ENCODE data around the gene BAG2. TPM values are rescaled to one million over a fixed set of nuclear protein-coding genes. Genes with fewer than 3 reads are reported as not detected.

The BAG2 gene
- total and polyA plus RNA-seq, 2 donors (not counting 1 experiment from before 2014, with no cell fraction given) = 21.1 to 31.5 TPM

- H3K36me3 ChIP-seq (ENCODE audit: control insufficient read depth, insufficient read depth, low read length) = peaks cover 3% of the 10 kb centered on the region
- no peak for TF ChIP-seq CTCF (conservative IDR thresholded peaks at IDR 0.05 in 1 of 2, IDR thresholded peaks at IDR 0.05 in 1 of 2; ENCODE audit: low read depth in 1 of 2, low read length in 2 of 2)
- TF ChIP-seq EZH2 (IDR thresholded peaks at IDR 0.05; ENCODE audit: low read length, missing control alignments) = no peak
- no peak overlapping the region for H3K27ac ChIP-seq (ENCODE audit: insufficient read depth, low read length)
- no peak overlapping the region for H3K4me3 ChIP-seq (replicated peaks in 1 of 4; ENCODE audit: control extremely low read depth in 1 of 4, insufficient read depth in 1 of 4, low read depth in 3 of 4, low read length in 4 of 4)
- no peaks in the 10 kb centered on the region for H3K27me3 ChIP-seq (ENCODE audit: control insufficient read depth, insufficient read depth, low read length)
- H3K79me2 ChIP-seq (ENCODE audit: control insufficient read depth, insufficient read depth, low read length) = no peaks in the 10 kb centered on the region
- H3K4me1 ChIP-seq (ENCODE audit: control insufficient read depth, extremely low read depth, insufficient read depth, low read length) = no peaks in the 10 kb centered on the region
- no peaks in the 10 kb centered on the region for H4K20me1 ChIP-seq (ENCODE audit: control insufficient read depth, extremely low read depth, insufficient read depth, low read length)
- no peak overlapping the region for H3K4me2 ChIP-seq (ENCODE audit: extremely low read depth, insufficient read depth, low read length)
- H3K9me3 ChIP-seq (ENCODE audit: control insufficient read depth, insufficient read depth, low read depth, low read length) = no peaks in the 10 kb centered on the region
- no peak overlapping the region for H2AFZ ChIP-seq (ENCODE audit: low read length)
- peak in 1 of 2 donors; percentile 24 for DNase-seq (ENCODE audit: low read depth in 2 of 2)
- no peak overlapping the region for H3K9ac ChIP-seq (ENCODE audit: insufficient read depth, low read length)
These were observed 23.9 kb upstream of the BAG2 start for GRCh38 chr6:57147955-57148858.

GRCh38 chr6:57158658-57159057 lies 13.5 kb upstream of the BAG2 start:
- TF ChIP-seq CTCF (conservative IDR thresholded peaks at IDR 0.05 in 1 of 2, IDR thresholded peaks at IDR 0.05 in 1 of 2; ENCODE audit: low read depth in 1 of 2, low read length in 2 of 2) (no peak), EZH2 (IDR thresholded peaks at IDR 0.05; ENCODE audit: low read length, missing control alignments) (no peak)
- H3K4me3 ChIP-seq (replicated peaks in 1 of 4; ENCODE audit: control extremely low read depth in 1 of 4, insufficient read depth in 1 of 4, low read depth in 3 of 4, low read length in 4 of 4) = no peak overlapping the region
- no peaks in the 10 kb centered on the region for H4K20me1 ChIP-seq (ENCODE audit: control insufficient read depth, extremely low read depth, insufficient read depth, low read length)
- H3K4me2 ChIP-seq (ENCODE audit: extremely low read depth, insufficient read depth, low read length) = no peak overlapping the region
- H3K9ac ChIP-seq (ENCODE audit: insufficient read depth, low read length) = no peak overlapping the region
- H3K36me3 ChIP-seq (ENCODE audit: control insufficient read depth, insufficient read depth, low read length) = peaks cover 2% of the 10 kb centered on the region
- H3K27me3 ChIP-seq (ENCODE audit: control insufficient read depth, insufficient read depth, low read length) = no peaks in the 10 kb centered on the region
- H2AFZ ChIP-seq (ENCODE audit: low read length) = no peak overlapping the region
- peak in 1 of 2 donors; percentile 42 for DNase-seq (ENCODE audit: low read depth in 2 of 2)
- H3K9me3 ChIP-seq (ENCODE audit: control insufficient read depth, insufficient read depth, low read depth, low read length) = no peaks in the 10 kb centered on the region
- no peak overlapping the region for H3K27ac ChIP-seq (ENCODE audit: insufficient read depth, low read length)
- no peaks in the 10 kb centered on the region for H3K4me1 ChIP-seq (ENCODE audit: control insufficient read depth, extremely low read depth, insufficient read depth, low read length)
- H3K79me2 ChIP-seq (ENCODE audit: control insufficient read depth, insufficient read depth, low read length) = no peaks in the 10 kb centered on the region

- no peak overlapping the region for H3K27ac ChIP-seq (ENCODE audit: insufficient read depth, low read length)
These were observed 13.0 kb upstream of the BAG2 start for GRCh38 chr6:57159127-57159526.

More at GRCh38 chr6:57159127-57159526, 13.0 kb upstream of the BAG2 start:
- H3K9me3 ChIP-seq (ENCODE audit: control insufficient read depth, insufficient read depth, low read depth, low read length) = no peaks in the 10 kb centered on the region
- H3K36me3 ChIP-seq (ENCODE audit: control insufficient read depth, insufficient read depth, low read length) = peaks cover 2% of the 10 kb centered on the region
- no peaks in the 10 kb centered on the region for H3K79me2 ChIP-seq (ENCODE audit: control insufficient read depth, insufficient read depth, low read length)
- H4K20me1 ChIP-seq (ENCODE audit: control insufficient read depth, extremely low read depth, insufficient read depth, low read length) = no peaks in the 10 kb centered on the region
- no peak overlapping the region for H3K4me2 ChIP-seq (ENCODE audit: extremely low read depth, insufficient read depth, low read length)
- TF ChIP-seq CTCF (conservative IDR thresholded peaks at IDR 0.05 in 1 of 2, IDR thresholded peaks at IDR 0.05 in 1 of 2; ENCODE audit: low read depth in 1 of 2, low read length in 2 of 2) (no peak), EZH2 (IDR thresholded peaks at IDR 0.05; ENCODE audit: low read length, missing control alignments) (no peak)
- no peak overlapping the region for H3K4me3 ChIP-seq (replicated peaks in 1 of 4; ENCODE audit: control extremely low read depth in 1 of 4, insufficient read depth in 1 of 4, low read depth in 3 of 4, low read length in 4 of 4)
- H2AFZ ChIP-seq (ENCODE audit: low read length) = no peak overlapping the region
- no peaks in the 10 kb centered on the region for H3K4me1 ChIP-seq (ENCODE audit: control insufficient read depth, extremely low read depth, insufficient read depth, low read length)
- H3K27me3 ChIP-seq (ENCODE audit: control insufficient read depth, insufficient read depth, low read length) = no peaks in the 10 kb centered on the region
- no peak for DNase-seq (ENCODE audit: low read depth in 2 of 2)
- H3K9ac ChIP-seq (ENCODE audit: insufficient read depth, low read length) = no peak overlapping the region

All from fibroblast of lung (primary cell).